GM12878 (cell line): ENCODE data around the gene JAG2. TPM values are rescaled to one million over a fixed set of nuclear protein-coding genes. Genes with fewer than 3 reads are reported as not detected.

Experiments used
- ATAC-seq: fragments of 200-7000 bp; cut with Tn5 transposase; 3 replicates; pipeline ENCODE4 v1.9.1; 2020; ENCODE audit warnings: mild to moderate bottlenecking, moderate library complexity
- BruUV-seq: library from RNA; stranded (reverse); fragments of 400-500 nt; replicated peaks from 2 replicates; lab custom pipeline; 2021; lab: Mats Ljungman, UMichigan
- CTCF ChIA-PET: fragments of 300-600 bp; sonication (Branson Sonifier 250); formaldehyde crosslinking; extraction: SDS; loops from one replicate; lab custom pipeline; 2021; ENCODE audit warnings: inconsistent platforms; lab: Yijun Ruan, JAX
- POLR2A ChIA-PET: fragments of 350-600 bp; formaldehyde crosslinking; extraction: SDS; loops from one replicate; lab custom pipeline; 2021; ENCODE audit warnings: inconsistent platforms; lab: Charles Lee
- RAD21 ChIA-PET: fragments of 300-600 bp; sonication (Branson Sonifier 250); formaldehyde crosslinking; loops from one replicate; lab custom pipeline; 2023; ENCODE audit warnings: antibody characterized with exemption; ENCODE audit not compliant: unreplicated experiment; lab: Charles Lee
- SMC1A ChIA-PET: fragments of 300-600 bp; sonication (Branson Sonifier 250); formaldehyde crosslinking; loops from one replicate; lab custom pipeline; 2023; ENCODE audit not compliant: unreplicated experiment, uncharacterized antibody; lab: Charles Lee
- DNase-seq: peaks from one replicate; pipeline ENCODE4 v3.0.0-alpha.2; 2011; ENCODE audit warnings: low read depth, low spot score
- FAIRE-seq: peaks from 3 replicates; lab custom pipeline; 2011; peaks lifted over from hg19 to GRCh38; lab: Jason Lieb, UNC
- H2AFZ ChIP-seq: 2 replicates; pipeline ENCODE4 v1.6.0; 2011; ENCODE audit warnings: low read depth, low read length, control low read depth; ENCODE audit not compliant: control insufficient read depth
- H3K27ac ChIP-seq: 2 replicates; pipeline ENCODE4 v1.5.1; 2011; ENCODE audit warnings: control low read depth; ENCODE audit not compliant: control insufficient read depth, insufficient read depth
- H3K27me3 ChIP-seq, 2 experiments: replicated peaks in 1 of 2; 2 replicates each; pipeline versions ENCODE4 v1.6.0 to v1.6.1; 2011; ENCODE audit warnings: low read length in 1 of 2; ENCODE audit not compliant: control insufficient read depth in 2 of 2, insufficient read depth in 2 of 2
- H3K36me3 ChIP-seq, 2 experiments: 2 replicates each; pipeline ENCODE4 v1.5.1; 2011; ENCODE audit warnings: low read length in 1 of 2; ENCODE audit not compliant: control insufficient read depth in 2 of 2, insufficient read depth in 2 of 2
- H3K4me1 ChIP-seq: 2 replicates; pipeline ENCODE4 v1.6.1; 2011; ENCODE audit warnings: mild to moderate bottlenecking, low read length, moderate library complexity, mixed read lengths; ENCODE audit not compliant: control insufficient read depth, insufficient read depth
- H3K4me2 ChIP-seq: 2 replicates; pipeline ENCODE4 v1.6.0; 2011; ENCODE audit warnings: control low read depth; ENCODE audit not compliant: control insufficient read depth, insufficient read depth
- H3K4me3 ChIP-seq: fragments of 200-600 bp; sonication (generic); 2 replicates; pipeline ENCODE4 v1.5.1; 2016
- H3K79me2 ChIP-seq: 2 replicates; pipeline ENCODE4 v1.6.0; 2011; ENCODE audit warnings: low read length; ENCODE audit not compliant: control insufficient read depth, insufficient read depth
- H3K9ac ChIP-seq: 2 replicates; pipeline ENCODE4 v1.8.0; 2011; ENCODE audit warnings: low read length, control low read depth, mixed read lengths; ENCODE audit not compliant: control insufficient read depth, insufficient read depth
- H3K9me3 ChIP-seq: replicated peaks from 3 replicates; pipeline ENCODE4 v1.5.1; 2011; ENCODE audit warnings: mild to moderate bottlenecking, low read length; ENCODE audit not compliant: control insufficient read depth, insufficient read depth
- H4K20me1 ChIP-seq: 2 replicates; pipeline ENCODE4 v1.6.0; 2011; ENCODE audit not compliant: control insufficient read depth, insufficient read depth
- BMI1 ChIP-seq: fragments of 450-650 bp; IDR thresholded peaks from 2 replicates; pipeline ENCODE4 v1.6.1; 2016; ENCODE audit warnings: mild to moderate bottlenecking, moderate library complexity, borderline replicate concordance
- CHD1 ChIP-seq: IDR thresholded peaks from 2 replicates; pipeline ENCODE4 v1.6.1; 2012; ENCODE audit warnings: low read depth, low read length, improper control_type of control experiment
- CHD2 ChIP-seq: IDR thresholded peaks from 2 replicates; pipeline ENCODE4 v1.6.1; 2011; ENCODE audit warnings: low read depth, low read length, improper control_type of control experiment, borderline replicate concordance
- CREM ChIP-seq: IDR thresholded peaks from 2 replicates; pipeline ENCODE4 v1.6.1; 2014; ENCODE audit warnings: antibody characterized with exemption, low read depth
- DPF2 ChIP-seq: fragments of 450-650 bp; IDR thresholded peaks from 2 replicates; pipeline ENCODE4 v1.6.1; 2017; ENCODE audit warnings: mild to moderate bottlenecking
- HCFC1 ChIP-seq: fragments of 150-350 bp; IDR thresholded peaks from 2 replicates; pipeline ENCODE4 v1.6.1; 2014; ENCODE audit warnings: low read length
- KDM1A ChIP-seq: fragments of 200-600 bp; sonication (generic); IDR thresholded peaks from 2 replicates; pipeline ENCODE4 v1.6.1; 2016; ENCODE audit warnings: borderline replicate concordance
- LARP7 ChIP-seq: fragments of 450-650 bp; IDR thresholded peaks from 2 replicates; pipeline ENCODE4 v1.6.1; 2017; ENCODE audit warnings: mild to moderate bottlenecking
- MXI1 ChIP-seq: fragments of 150-350 bp; IDR thresholded peaks from 2 replicates; pipeline ENCODE4 v1.6.1; 2011; ENCODE audit warnings: low read depth, mild to moderate bottlenecking, inconsistent platforms, low read length, improper control_type of control experiment
- NKRF ChIP-seq: fragments of 450-650 bp; conservative IDR thresholded peaks from 2 replicates; pipeline ENCODE4 v1.6.1; 2017; ENCODE audit warnings: mild to moderate bottlenecking, moderate library complexity
- PAX5 ChIP-seq: IDR thresholded peaks from 2 replicates; pipeline ENCODE4 v1.6.1; 2011; ENCODE audit warnings: low read depth, low read length, borderline replicate concordance
- RAD51 ChIP-seq: fragments of 450-650 bp; IDR thresholded peaks from 2 replicates; pipeline ENCODE4 v1.6.1; 2016; ENCODE audit warnings: moderate library complexity, mild to moderate bottlenecking, inconsistent platforms
- SREBF2 ChIP-seq: IDR thresholded peaks from 2 replicates; pipeline ENCODE4 v1.6.1; 2012; ENCODE audit warnings: mild to moderate bottlenecking, low read length
- TBL1XR1 ChIP-seq: IDR thresholded peaks from 2 replicates; pipeline ENCODE4 v1.6.1; 2012; ENCODE audit warnings: low read depth, low read length, improper control_type of control experiment
- WGBS: methylation state at CpG from one replicate; pipeline ENCODE4 v1.1.6; 2016; ENCODE audit warnings: low lambda C conversion rate; ENCODE audit not compliant: insufficient replicate concordance, insufficient coverage; ENCODE audit errors: missing lambda C conversion rate; 5-methylcytosine and 5-hydroxymethylcytosine counted together
- in situ Hi-C: fragments of 300-500 bp; cut with MboI; formaldehyde crosslinking; loops from 9 replicates; pipeline ENCODE4 v1.14.3; 2018; ENCODE audit warnings: mixed read lengths
- intact Hi-C: fragments of 100-400 bp; cut with micrococcal nuclease; formaldehyde crosslinking; loops from one replicate; pipeline ENCODE4 v1.14.2; 2022; ENCODE audit not compliant: unreplicated experiment
- polyA plus RNA-seq, 11 experiments: library from polyadenylated mRNA; depleted of rRNA in 4 of 11; unstranded in 6 of 11; stranded (reverse) in 5 of 11; fragments of >200 nt; fragmentation: Nextera tagmentation in 4 of 11; fragmentation: Illumina TruSeq in 1 of 11; extraction: Ambion mirVana in 4 of 11; extraction: Trizol in 1 of 11; gene quantifications; 1 replicate in 1 of 11; 2 replicates in 10 of 11; pipeline versions ENCODE4 v1.2.1 to v1.2.3, GENCODE V29; 2011 to 2016; ENCODE audit warnings: inconsistent platforms in 2 of 11, missing spikeins in 2 of 11, low read depth in 1 of 11
- total RNA-seq, 4 experiments: library from RNA; depleted of rRNA in 3 of 4; stranded (reverse); fragments of >200 nt in 3 of 4; fragmentation: Illumina TruSeq in 1 of 4; extraction: Trizol in 1 of 4; gene quantifications; 2 replicates each; pipeline versions ENCODE4 v1.2.1 to v1.2.3, GENCODE V29; 2013 to 2021
- TF ChIP-seq, protein P1 (sequence below): IDR thresholded peaks from 2 replicates; pipeline ENCODE4 v1.6.1; 2011; ENCODE audit warnings: borderline replicate concordance, low read depth, mild to moderate bottlenecking, moderate library complexity, low read length; ENCODE audit not compliant: insufficient read depth, poor library complexity, severe bottlenecking

JAG2 gene
- total and polyA plus RNA-seq, 10 of the 15 experiments (the other 5 are each of a cell fraction or from before 2014, with no cell fraction given) = 0.04 to 0.14 (median 0.06) TPM; not detected in 5

GRCh38 chr14:105096206-105096875, 72.2 kb downstream of the JAG2 start:
- CTCF ChIA-PET = no interaction called here
- peaks cover 4% of the 10 kb centered on the region for H3K9me3 ChIP-seq
- FAIRE-seq = no peak
- H3K36me3 ChIP-seq = no peaks in the 10 kb centered on the region
- DNase-seq = no peak
- no peaks in the 10 kb centered on the region for H3K79me2 ChIP-seq
- H2AFZ ChIP-seq = no peak overlapping the region
- SMC1A ChIA-PET = no interaction called here
- RAD21 ChIA-PET = no interaction called here
- no peaks in the 10 kb centered on the region for H3K27me3 ChIP-seq
- no peak overlapping the region for H3K9ac ChIP-seq
- WGBS = 60% methylated on average over 11 of the region's 15 CpGs
- intact Hi-C loops (loop anchor here (10.0 kb wide), 1 partner anchor 68 kb away; the partner anchor contains the start of gene JAG2), in situ Hi-C loops (no loop called here)
- no peaks in the 10 kb centered on the region for H4K20me1 ChIP-seq
- no peak for ATAC-seq
- no peak overlapping the region for H3K4me3 ChIP-seq
- POLR2A ChIA-PET = no interaction called here
- H3K27ac ChIP-seq = no peak overlapping the region
- BruUV-seq = no TSS peak
- no peak overlapping the region for H3K4me2 ChIP-seq
- TF ChIP-seq RAD51 = no peak
- TF ChIP-seq, protein P1, sequence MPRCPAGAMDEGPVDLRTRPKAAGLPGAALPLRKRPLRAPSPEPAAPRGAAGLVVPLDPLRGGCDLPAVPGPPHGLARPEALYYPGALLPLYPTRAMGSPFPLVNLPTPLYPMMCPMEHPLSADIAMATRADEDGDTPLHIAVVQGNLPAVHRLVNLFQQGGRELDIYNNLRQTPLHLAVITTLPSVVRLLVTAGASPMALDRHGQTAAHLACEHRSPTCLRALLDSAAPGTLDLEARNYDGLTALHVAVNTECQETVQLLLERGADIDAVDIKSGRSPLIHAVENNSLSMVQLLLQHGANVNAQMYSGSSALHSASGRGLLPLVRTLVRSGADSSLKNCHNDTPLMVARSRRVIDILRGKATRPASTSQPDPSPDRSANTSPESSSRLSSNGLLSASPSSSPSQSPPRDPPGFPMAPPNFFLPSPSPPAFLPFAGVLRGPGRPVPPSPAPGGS = no peak
- H3K4me1 ChIP-seq = peaks cover 6% of the 10 kb centered on the region

DNA sequence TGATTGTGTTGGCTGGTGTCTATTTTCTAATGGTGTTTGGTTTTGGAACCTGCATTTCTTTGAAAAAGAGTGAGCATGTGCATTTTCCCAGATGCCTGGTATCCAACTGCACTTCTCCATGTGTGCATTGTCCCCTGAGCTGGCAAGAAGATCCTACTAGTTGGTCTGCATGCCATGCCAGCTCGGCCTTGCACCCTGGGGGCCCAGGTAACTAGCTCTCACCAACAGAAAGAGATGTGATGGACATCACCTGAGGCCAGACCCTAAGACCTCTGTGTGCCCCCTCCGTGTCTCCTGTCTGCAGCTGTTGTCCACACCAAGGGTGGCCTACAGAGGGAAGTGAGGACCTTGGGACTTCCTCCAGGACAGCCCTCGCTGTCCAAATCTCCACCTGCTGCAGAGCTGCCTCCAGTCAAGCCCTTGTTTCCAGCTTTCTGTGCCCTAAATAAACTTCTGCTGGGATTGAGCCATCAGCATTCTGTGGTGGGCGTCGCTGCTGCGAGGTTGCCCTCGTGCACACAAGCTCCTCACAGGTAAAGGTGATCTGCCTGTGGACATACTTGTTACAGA, 73.3 kb downstream of the JAG2 start:
- POLR2A ChIA-PET = no interaction called here
- Histone ChIP-seq H3K4me3 (no peak overlapping the region), H3K4me2 (no peak overlapping the region), H3K27ac (no peak overlapping the region), H3K27me3 (no peaks in the 10 kb centered on the region), H3K9ac (no peak overlapping the region), H3K4me1 (peaks cover 9% of the 10 kb centered on the region), H3K79me2 (no peaks in the 10 kb centered on the region), H3K9me3 (peaks cover 4% of the 10 kb centered on the region), H3K36me3 (no peaks in the 10 kb centered on the region), H2AFZ (no peak overlapping the region), H4K20me1 (no peaks in the 10 kb centered on the region)
- FAIRE-seq = no peak
- SMC1A ChIA-PET = interaction anchor here (1.6 kb wide), 1 partner anchor 177 kb away, joined by 3 read pairs; no protein-coding TSS in a partner anchor
- RAD21 ChIA-PET = no interaction called here
- no TSS peak for BruUV-seq
- no peak for ATAC-seq
- WGBS = 77% methylated on average over 7 of the region's 7 CpGs
- in situ Hi-C loops = no loop called here
- CTCF ChIA-PET = interaction anchor here (1.1 kb wide), 1 partner anchor 50 kb away, joined by 3 read pairs; no protein-coding TSS in a partner anchor
- TF ChIP-seq CREM (no peak), CHD2 (no peak), SREBF2 (no peak), CHD1 (no peak), BMI1 (no peak), HCFC1 (no peak), TBL1XR1 (no peak), NKRF (no peak), LARP7 (no peak), PAX5 (no peak), DPF2 (no peak), MXI1 (no peak), KDM1A (no peak)
- no peak for DNase-seq
- intact Hi-C loops = loop anchor here (10.0 kb wide), 1 partner anchor 69 kb away; the partner anchor contains the start of gene JAG2
